ENCODE results near the gene THOC6.

DNA sequence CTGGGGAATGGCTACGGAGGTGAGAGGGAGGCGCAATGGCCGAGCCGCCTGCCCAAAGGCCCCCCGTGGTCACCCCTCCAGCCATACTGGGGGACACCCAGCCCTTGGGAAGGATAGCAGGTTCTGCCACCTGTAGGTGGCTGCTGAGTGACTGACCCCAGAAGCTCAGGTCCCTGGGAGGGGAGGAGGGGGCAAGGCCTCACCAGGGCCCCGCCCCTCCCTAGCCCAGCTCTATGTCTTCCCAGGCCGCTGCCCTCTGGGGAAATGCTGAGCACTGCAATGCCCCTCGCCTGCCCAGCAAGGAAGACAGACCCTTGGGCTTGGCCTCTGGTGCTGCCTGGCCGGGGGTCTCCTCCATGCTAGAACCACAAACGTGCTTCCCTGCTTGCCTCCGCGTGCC, 22.5 kb upstream of the THOC6 start:
- no peak for TF ChIP-seq EZH2 (IDR thresholded peaks at IDR 0.05; ENCODE audit: borderline replicate concordance, low read length)
- TF ChIP-seq, protein P1, sequence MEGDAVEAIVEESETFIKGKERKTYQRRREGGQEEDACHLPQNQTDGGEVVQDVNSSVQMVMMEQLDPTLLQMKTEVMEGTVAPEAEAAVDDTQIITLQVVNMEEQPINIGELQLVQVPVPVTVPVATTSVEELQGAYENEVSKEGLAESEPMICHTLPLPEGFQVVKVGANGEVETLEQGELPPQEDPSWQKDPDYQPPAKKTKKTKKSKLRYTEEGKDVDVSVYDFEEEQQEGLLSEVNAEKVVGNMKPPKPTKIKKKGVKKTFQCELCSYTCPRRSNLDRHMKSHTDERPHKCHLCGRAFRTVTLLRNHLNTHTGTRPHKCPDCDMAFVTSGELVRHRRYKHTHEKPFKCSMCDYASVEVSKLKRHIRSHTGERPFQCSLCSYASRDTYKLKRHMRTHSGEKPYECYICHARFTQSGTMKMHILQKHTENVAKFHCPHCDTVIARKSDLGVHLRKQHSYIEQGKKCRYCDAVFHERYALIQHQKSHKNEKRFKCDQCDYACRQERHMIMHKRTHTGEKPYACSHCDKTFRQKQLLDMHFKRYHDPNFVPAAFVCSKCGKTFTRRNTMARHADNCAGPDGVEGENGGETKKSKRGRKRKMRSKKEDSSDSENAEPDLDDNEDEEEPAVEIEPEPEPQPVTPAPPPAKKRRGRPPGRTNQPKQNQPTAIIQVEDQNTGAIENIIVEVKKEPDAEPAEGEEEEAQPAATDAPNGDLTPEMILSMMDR (IDR thresholded peaks at IDR 0.05; ENCODE audit: low read length), result no peak

All from OCI-LY1 (cell line).